Lower lobe of right lung (tissue), 2 donors: ENCODE measurements around the gene ARSA. TPM values are rescaled to one million over a fixed set of nuclear protein-coding genes. Genes with fewer than 3 reads are reported as not detected.

Experiments used
- ATAC-seq, 2 donors: fragments of 200-7000 bp; cut with Tn5 transposase; one replicate each; pipeline ENCODE4 v1.9.1; 2020 to 2022; ENCODE audit warnings: mild to moderate bottlenecking in 2 of 2, moderate library complexity in 2 of 2
- DNase-seq: peaks from one replicate; pipeline ENCODE4 v3.0.0-alpha.2; 2020
- H3K27ac ChIP-seq: fragments of 200-600 bp; one replicate; pipeline ENCODE4 v1.8.0; 2022
- H3K27me3 ChIP-seq: fragments of 200-600 bp; one replicate; pipeline ENCODE4 v1.8.0; 2022; ENCODE audit warnings: low read depth
- H3K36me3 ChIP-seq: fragments of 200-600 bp; one replicate; pipeline ENCODE4 v1.8.0; 2022; ENCODE audit warnings: mild to moderate bottlenecking
- H3K4me1 ChIP-seq: fragments of 200-600 bp; one replicate; pipeline ENCODE4 v1.8.0; 2022
- H3K4me3 ChIP-seq: fragments of 200-600 bp; one replicate; pipeline ENCODE4 v1.8.0; 2022; ENCODE audit warnings: mild to moderate bottlenecking
- H3K9me3 ChIP-seq: fragments of 200-600 bp; one replicate; pipeline ENCODE4 v1.8.0; 2022
- intact Hi-C: fragments of 100-400 bp; cut with DNase I; formaldehyde crosslinking; loops from one replicate; pipeline ENCODE4 v1.11.0; 2022
- total RNA-seq: library from RNA; stranded (reverse); fragmentation: NEBNext Ultra II Directional; extraction: Animal tissue kit (Norgen Biotek cat#: 25700); gene quantifications from one replicate; pipeline ENCODE4 v1.2.1, GENCODE V29; 2021
- TF ChIP-seq, protein P1 (sequence below): fragments of 200-600 bp; IDR thresholded peaks from one replicate; pipeline ENCODE4 v1.8.0; 2022; ENCODE audit warnings: antibody characterized with exemption, mild to moderate bottlenecking
- donor health status: DM: no; HTN: yes; CAD: no; lungs with severe emphysema.

Gene ARSA
- total RNA-seq, 1 donor from 2014 or later: 53.5 TPM

DNA sequence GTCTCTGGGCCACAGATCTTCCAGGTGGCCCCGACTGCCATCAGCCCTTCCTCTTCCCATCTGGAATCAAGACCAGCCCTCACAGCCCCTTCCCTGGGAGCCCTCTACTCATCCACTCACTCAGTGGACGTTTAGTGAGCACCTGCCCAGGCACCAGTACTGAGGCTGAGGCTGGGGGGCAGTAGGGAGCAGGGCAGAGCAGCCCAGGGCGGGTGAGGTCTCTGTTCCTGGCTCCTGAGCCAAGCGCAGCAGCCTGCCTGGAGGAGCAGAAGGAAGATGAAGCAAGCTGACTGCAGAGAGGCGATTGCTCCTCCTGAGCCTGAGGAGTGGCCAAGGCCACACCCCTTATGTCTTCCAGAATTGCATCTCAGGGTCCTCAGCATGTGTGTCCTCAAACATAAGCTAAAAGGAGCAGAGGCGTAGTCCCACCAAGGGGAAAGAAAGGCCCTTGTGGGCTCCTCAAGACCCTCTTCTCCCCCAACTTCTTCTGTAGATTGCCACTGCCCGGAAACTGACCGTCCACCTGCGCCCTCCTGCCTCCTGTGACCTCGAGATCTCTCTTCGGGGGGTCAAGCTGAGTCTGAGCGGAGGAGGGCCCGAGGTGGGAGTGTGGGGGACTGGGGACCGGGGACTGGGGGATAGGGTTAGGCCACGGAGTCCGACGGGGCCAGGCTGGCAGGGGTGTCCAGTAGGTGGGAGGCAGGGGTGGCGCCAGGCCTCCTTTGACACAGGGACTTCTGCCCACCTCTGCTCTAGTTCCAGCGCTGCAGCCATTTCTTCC lies 21.6 kb downstream of the ARSA start:
- Histone ChIP-seq H3K4me3 (no peak overlapping the region), H3K4me1 (no peaks in the 10 kb centered on the region), H3K27ac (no peak overlapping the region), H3K36me3 (no peaks in the 10 kb centered on the region), H3K9me3 (no peaks in the 10 kb centered on the region), H3K27me3 (peaks cover 44% of the 10 kb centered on the region)
- no peak for DNase-seq
- TF ChIP-seq, protein P1, sequence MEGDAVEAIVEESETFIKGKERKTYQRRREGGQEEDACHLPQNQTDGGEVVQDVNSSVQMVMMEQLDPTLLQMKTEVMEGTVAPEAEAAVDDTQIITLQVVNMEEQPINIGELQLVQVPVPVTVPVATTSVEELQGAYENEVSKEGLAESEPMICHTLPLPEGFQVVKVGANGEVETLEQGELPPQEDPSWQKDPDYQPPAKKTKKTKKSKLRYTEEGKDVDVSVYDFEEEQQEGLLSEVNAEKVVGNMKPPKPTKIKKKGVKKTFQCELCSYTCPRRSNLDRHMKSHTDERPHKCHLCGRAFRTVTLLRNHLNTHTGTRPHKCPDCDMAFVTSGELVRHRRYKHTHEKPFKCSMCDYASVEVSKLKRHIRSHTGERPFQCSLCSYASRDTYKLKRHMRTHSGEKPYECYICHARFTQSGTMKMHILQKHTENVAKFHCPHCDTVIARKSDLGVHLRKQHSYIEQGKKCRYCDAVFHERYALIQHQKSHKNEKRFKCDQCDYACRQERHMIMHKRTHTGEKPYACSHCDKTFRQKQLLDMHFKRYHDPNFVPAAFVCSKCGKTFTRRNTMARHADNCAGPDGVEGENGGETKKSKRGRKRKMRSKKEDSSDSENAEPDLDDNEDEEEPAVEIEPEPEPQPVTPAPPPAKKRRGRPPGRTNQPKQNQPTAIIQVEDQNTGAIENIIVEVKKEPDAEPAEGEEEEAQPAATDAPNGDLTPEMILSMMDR: no peak
- intact Hi-C loops: no loop called here
- ATAC-seq: no peak

DNA sequence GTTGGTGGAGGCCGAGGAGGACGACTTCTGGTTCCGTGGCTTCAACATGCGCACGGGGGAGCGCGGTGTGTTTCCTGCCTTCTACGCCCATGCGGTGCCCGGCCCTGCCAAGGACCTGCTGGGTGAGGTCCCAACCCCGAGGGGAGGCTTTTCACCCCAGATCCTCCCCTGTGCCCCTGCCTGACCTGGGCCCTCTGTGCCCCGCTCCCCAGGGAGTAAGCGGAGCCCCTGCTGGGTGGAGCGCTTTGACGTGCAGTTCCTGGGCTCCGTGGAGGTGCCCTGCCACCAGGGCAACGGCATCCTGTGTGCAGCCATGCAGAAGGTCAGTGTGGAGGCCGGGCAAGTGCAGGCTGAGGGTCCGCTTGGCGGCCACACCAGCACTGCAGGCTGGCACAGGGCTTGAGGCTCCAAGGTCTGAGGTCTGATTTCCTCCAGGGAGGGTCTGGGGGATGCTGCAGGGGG lies 22.3 kb downstream of the ARSA start:
- no peak for DNase-seq
- H3K27ac ChIP-seq: no peak overlapping the region
- intact Hi-C loops: no loop called here
- H3K4me1 ChIP-seq: no peaks in the 10 kb centered on the region
- ATAC-seq: no peak
- H3K9me3 ChIP-seq: no peaks in the 10 kb centered on the region
- TF ChIP-seq, protein P1: no peak
- peaks cover 48% of the 10 kb centered on the region for H3K27me3 ChIP-seq
- H3K36me3 ChIP-seq: no peaks in the 10 kb centered on the region
- no peak overlapping the region for H3K4me3 ChIP-seq

DNA sequence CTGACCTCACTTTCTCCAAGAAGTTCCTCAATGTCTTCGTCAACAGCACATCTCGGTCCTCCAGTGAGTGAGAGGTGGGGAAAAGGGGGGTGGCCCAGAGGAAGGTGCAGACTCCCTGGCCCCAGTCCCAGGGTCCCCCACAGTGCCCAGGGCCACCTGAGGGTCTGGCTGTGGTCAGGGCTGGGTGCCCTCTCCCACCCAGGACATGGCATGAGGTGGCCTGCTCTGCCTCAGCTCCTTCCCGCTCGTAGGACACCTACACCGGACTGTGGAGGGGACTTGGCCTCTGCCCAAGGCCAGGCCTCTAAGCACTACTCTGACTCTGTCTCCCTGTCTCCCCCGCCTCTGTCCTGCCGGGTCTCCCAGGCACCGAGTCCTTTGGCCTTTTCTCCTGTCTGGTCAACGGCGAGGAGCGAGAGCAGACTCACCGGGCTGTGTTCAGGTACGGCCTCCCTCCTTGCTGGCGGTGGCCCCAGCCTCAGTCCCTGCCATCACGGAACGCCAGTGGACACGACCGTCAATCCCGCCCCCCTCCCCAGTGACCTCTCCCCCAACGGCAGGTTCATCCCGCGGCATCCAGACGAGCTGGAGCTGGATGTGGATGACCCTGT lies 22.8 kb downstream of the ARSA start:
- Histone ChIP-seq H3K4me3 (no peak overlapping the region), H3K36me3 (no peaks in the 10 kb centered on the region), H3K9me3 (no peaks in the 10 kb centered on the region), H3K27ac (no peak overlapping the region), H3K4me1 (no peaks in the 10 kb centered on the region), H3K27me3 (peaks cover 50% of the 10 kb centered on the region)
- DNase-seq (no peak), ATAC-seq (no peak)
- intact Hi-C loops: no loop called here
- TF ChIP-seq, protein P1: no peak

DNA sequence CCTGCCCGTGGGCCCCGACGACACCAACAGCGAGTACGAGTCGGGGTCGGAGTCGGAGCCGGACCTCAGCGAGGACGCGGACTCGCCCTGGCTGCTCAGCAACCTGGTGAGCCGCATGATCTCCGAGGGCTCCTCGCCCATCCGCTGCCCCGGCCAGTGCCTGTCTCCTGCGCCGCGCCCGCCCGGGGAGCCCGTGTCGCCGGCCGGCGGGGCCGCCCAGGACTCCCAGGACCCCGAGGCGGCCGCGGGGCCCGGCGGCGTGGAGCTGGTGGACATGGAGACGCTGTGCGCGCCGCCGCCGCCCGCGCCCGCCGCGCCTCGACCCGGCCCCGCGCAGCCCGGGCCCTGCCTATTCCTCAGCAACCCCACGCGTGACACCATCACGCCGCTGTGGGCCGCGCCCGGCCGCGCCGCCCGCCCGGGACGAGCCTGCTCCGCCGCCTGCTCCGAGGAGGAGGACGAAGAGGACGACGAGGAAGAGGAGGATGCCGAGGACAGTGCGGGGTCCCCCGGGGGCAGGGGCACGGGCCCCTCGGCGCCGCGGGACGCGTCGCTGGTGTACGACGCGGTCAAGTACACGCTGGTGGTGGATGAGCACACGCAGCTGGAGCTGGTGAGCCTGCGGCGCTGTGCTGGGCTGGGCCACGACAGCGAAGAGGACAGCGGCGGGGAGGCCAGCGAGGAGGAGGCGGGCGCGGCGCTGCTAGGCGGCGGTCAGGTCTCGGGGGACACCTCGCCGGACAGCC lies 23.5 kb downstream of the ARSA start:
- Histone ChIP-seq H3K9me3 (no peaks in the 10 kb centered on the region), H3K4me3 (no peak overlapping the region), H3K27me3 (peaks cover 57% of the 10 kb centered on the region), H3K27ac (no peak overlapping the region), H3K36me3 (no peaks in the 10 kb centered on the region), H3K4me1 (no peaks in the 10 kb centered on the region)
- DNase-seq: no peak
- no peak for ATAC-seq
- intact Hi-C loops: no loop called here
- TF ChIP-seq, protein P1: no peak

DNA sequence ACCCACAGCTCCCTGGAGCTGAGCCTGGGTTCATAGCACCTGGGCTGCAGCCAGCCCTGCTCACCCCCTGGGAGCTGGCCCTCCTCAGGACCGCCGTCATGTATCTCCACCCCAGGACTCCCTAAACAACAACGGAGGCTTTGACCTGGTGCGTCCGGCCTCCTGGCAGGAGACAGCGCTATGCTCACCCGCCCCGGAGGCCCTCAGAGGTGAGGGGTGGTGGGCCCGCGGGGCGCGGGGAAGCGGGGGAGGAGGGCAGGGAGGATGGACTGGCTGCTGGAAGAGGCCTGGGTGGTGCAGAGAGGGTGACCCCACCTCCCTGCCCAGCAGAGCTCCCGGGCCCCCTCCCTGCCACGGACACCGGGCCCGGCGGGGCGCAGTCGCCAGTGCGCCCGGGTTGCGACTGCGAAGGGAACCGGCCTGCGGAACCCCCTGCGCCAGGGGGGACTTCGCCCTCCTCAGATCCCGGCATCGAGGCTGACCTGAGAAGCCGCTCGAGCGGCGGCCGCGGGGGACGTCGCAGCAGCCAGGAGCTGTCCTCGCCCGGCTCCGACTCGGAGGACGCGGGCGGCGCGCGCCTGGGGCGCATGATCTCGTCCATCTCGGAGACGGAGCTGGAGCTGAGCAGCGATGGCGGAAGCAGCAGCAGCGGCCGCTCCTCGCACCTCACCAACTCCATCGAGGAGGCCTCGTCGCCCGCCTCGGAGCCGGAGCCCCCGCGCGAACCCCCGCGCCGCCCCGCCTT lies 24.3 kb downstream of the ARSA start:
- no peak overlapping the region for H3K27ac ChIP-seq
- H3K9me3 ChIP-seq: no peaks in the 10 kb centered on the region
- ATAC-seq: no peak
- no peaks in the 10 kb centered on the region for H3K4me1 ChIP-seq
- TF ChIP-seq, protein P1: no peak
- intact Hi-C loops: no loop called here
- DNase-seq: no peak
- H3K36me3 ChIP-seq: no peaks in the 10 kb centered on the region
- H3K27me3 ChIP-seq: peaks cover 64% of the 10 kb centered on the region
- no peak overlapping the region for H3K4me3 ChIP-seq
